PFSK-1 (cell line): ENCODE data around the gene BCCIP.

ENCODE experiments used
- FOXP2 ChIP-seq: optimal IDR thresholded peaks from 2 replicates; pipeline ENCODE3; 2011; ENCODE audit warnings: borderline replicate concordance, control low read depth, inconsistent platforms; ENCODE audit not compliant: insufficient read depth; ENCODE audit errors: extremely low read length, extremely low read depth
- POLR2AphosphoS5 ChIP-seq: IDR thresholded peaks from 2 replicates; pipeline ENCODE4 v1.6.1; 2012; ENCODE audit warnings: low read depth, mild to moderate bottlenecking, control low read depth, low read length, moderate library complexity
- REST ChIP-seq, 2 experiments: IDR thresholded peaks; 2 replicates each; pipeline versions ENCODE4 v1.6.1 to v1.8.0; 2011 to 2012; ENCODE audit warnings: low read depth in 2 of 2, low read length in 2 of 2, control low read depth in 1 of 2, inconsistent platforms in 1 of 2, mild to moderate bottlenecking in 1 of 2, moderate library complexity in 1 of 2; ENCODE audit not compliant: insufficient read depth in 1 of 2
- SIN3A ChIP-seq: IDR thresholded peaks from 2 replicates; pipeline ENCODE4 v1.6.1; 2012; ENCODE audit warnings: mild to moderate bottlenecking, low read length, moderate library complexity, borderline replicate concordance; ENCODE audit not compliant: insufficient read depth
- TAF1 ChIP-seq: IDR thresholded peaks from 2 replicates; pipeline ENCODE4 v1.6.1; 2012; ENCODE audit warnings: low read length, control low read depth, borderline replicate concordance; ENCODE audit not compliant: insufficient read depth

Gene BCCIP

DNA sequence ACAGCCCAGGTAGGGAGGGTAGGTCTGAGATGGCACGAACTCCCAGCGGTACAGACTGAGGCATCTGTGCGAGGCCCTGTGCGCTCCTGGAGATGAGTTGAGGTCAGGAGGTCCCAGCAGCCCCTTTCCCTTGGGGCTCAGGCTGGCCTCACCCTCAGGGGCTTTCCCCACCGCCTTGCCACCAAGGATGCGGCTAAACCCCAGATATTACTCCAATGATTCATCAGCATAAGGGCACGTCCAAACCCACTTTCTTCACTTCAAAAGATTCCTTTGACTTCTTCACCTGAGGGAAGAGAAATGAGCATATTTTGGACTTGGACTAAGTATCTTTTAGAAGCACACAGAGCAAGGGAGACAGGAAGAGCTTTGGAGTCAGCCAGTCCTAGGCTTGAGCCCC lies 20.6 kb upstream of the BCCIP start:
- no peak for TF ChIP-seq TAF1

- no peak for TF ChIP-seq SIN3A
- TF ChIP-seq REST (IDR thresholded peaks at IDR 0.05; ENCODE audit: insufficient read depth in 1 of 2, low read depth in 2 of 2, low read length in 2 of 2) = no peak
- TF ChIP-seq FOXP2 = no peak
- no peak for TF ChIP-seq POLR2AphosphoS5
- TF ChIP-seq TAF1 = no peak
Measured at GRCh38 chr10:125808047-125808446, 15.3 kb upstream of the BCCIP start.

GRCh38 chr10:125811251-125811650 lies 12.1 kb upstream of the BCCIP start:
- TF ChIP-seq REST (IDR thresholded peaks at IDR 0.05; ENCODE audit: insufficient read depth in 1 of 2, low read depth in 2 of 2, low read length in 2 of 2) (no peak), SIN3A (no peak)

GRCh38 chr10:125812128-125812750 lies 11.1 kb upstream of the BCCIP start:
- TF ChIP-seq REST (IDR thresholded peaks at IDR 0.05; ENCODE audit: insufficient read depth in 1 of 2, low read depth in 2 of 2, low read length in 2 of 2) = no peak
- TF ChIP-seq FOXP2 = no peak
- no peak for TF ChIP-seq SIN3A
- TF ChIP-seq TAF1 = no peak
- TF ChIP-seq POLR2AphosphoS5 = no peak

DNA sequence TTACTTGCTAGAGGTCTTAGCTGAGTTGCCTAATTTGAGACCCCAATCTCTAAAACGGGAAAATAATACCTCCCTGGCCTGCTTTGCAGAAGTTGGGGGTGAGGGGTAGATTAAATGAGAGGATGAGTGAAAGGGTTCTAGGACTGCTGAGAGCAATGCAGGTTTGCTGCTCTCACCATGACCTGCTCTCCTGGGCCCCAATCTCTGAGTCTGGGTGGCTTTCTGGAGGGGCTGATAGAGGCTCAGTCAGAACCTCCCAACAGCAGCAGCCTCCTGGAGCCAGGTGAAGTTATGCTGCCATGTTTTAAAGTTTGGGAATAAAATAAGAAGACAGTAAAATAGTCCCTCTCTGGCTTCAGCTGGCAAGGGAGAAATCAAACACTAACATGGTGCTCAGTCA lies 7.6 kb upstream of the BCCIP start:
- TF ChIP-seq TAF1 = no peak
- no peak for TF ChIP-seq REST (IDR thresholded peaks at IDR 0.05; ENCODE audit: insufficient read depth in 1 of 2, low read depth in 2 of 2, low read length in 2 of 2)
- TF ChIP-seq FOXP2 = no peak
